Ovary (tissue), 9 donors: ENCODE results near the gene EFCAB14. TPM values are rescaled to one million over a fixed set of nuclear protein-coding genes. Genes with fewer than 3 reads are reported as not detected.

ENCODE experiments used
- DNase-seq, 5 donors: peaks; one replicate each; pipeline ENCODE4 v3.0.0-alpha.2; 2019 to 2020
- H3K27ac ChIP-seq, 2 donors: fragments of 200-600 bp; one replicate each; pipeline versions ENCODE4 v1.5.1 to v1.8.0; 2019 to 2022
- H3K27me3 ChIP-seq: fragments of 200-600 bp; one replicate; pipeline ENCODE4 v1.8.0; 2022
- H3K36me3 ChIP-seq: fragments of 200-600 bp; sonication (generic); one replicate; pipeline ENCODE4 v1.5.1; 2019
- H3K4me1 ChIP-seq: one replicate; pipeline ENCODE4 v1.8.1; 2013; ENCODE audit warnings: mild to moderate bottlenecking, moderate library complexity; ENCODE audit not compliant: insufficient read depth
- H3K4me3 ChIP-seq: fragments of 200-600 bp; sonication (generic); one replicate; pipeline ENCODE4 v1.5.1; 2017
- H3K9me3 ChIP-seq, 2 donors: fragments of 200-600 bp in 1 of 2; sonication (generic) in 1 of 2; one replicate each; pipeline versions ENCODE4 v1.5.1 to v1.8.1; 2013 to 2019; ENCODE audit warnings: mild to moderate bottlenecking in 1 of 2, moderate library complexity in 1 of 2
- EP300 ChIP-seq: sonication (generic); formaldehyde crosslinking; IDR thresholded peaks from one replicate; pipeline ENCODE4 v1.6.1; 2017; ENCODE audit warnings: antibody characterized with exemption
- POLR2A ChIP-seq: fragments of 450-650 bp; IDR thresholded peaks from one replicate; pipeline ENCODE4 v1.6.1; 2017; ENCODE audit warnings: antibody characterized with exemption, mild to moderate bottlenecking, moderate library complexity
- WGBS, 3 donors: extraction: QIAGEN DNeasy Blood & Tissue Kit in 1 of 3; methylation state at CpG; one replicate each; pipeline versions ENCODE4 v1.1.5 to v1.1.7; 2013 to 2017; 5-methylcytosine and 5-hydroxymethylcytosine counted together
- intact Hi-C, 4 donors: fragments of 100-400 bp; cut with DNase I; formaldehyde crosslinking; loops; one replicate each; pipeline versions ENCODE4 v1.11.0 to v1.15.1; 2022 to 2023
- polyA plus RNA-seq, 2 donors: library from polyadenylated mRNA; stranded (reverse); fragments of 200-250 nt in 1 of 2; fragments of 350-450 nt in 1 of 2; fragmentation: Illumina TruSeq in 1 of 2; extraction: RNeasy Lipid Tissue Mini Kit (QIAGEN cat#74804) in 1 of 2; gene quantifications; one replicate each; pipeline ENCODE4 v1.2.3, GENCODE V29; 2013 to 2014
- total RNA-seq, 7 donors: library from RNA; depleted of rRNA in 2 of 7; stranded (reverse); fragments of >200 nt in 2 of 7; fragmentation: NEBNext Ultra II Directional in 3 of 7; extraction: Animal tissue kit (Norgen Biotek cat#: 25700) in 3 of 7; gene quantifications; one replicate each; pipeline versions ENCODE4 v1.1.0 to v1.2.4, GENCODE V29; 2016 to 2023
- TF ChIP-seq, protein P1 (sequence below), 3 donors: fragments of 450-650 bp in 2 of 3; fragments of 200-600 bp in 1 of 3; IDR thresholded peaks; one replicate each; pipeline versions ENCODE4 v1.5.1 to v1.8.0; 2016 to 2022; ENCODE audit warnings: antibody characterized with exemption in 3 of 3, mild to moderate bottlenecking in 1 of 3
- donor health status: DM: no; HTN: no; CAD: no; lungs with moderate emphysema.
- donor health status: DM: no; HTN: no; CAD: no.
- donor health status: Bipolar disorder and iron deficiency.
- donor health status: DM: yes; HTN: yes; CAD: no.
- donor health status: DM: no; HTN: no; CAD: no.
- donor health status: DM: yes; HTN: yes; CAD: no.

The EFCAB14 gene
- total and polyA plus RNA-seq, 9 donors: 31.7 to 99.2 (median 77.4) TPM

DNA sequence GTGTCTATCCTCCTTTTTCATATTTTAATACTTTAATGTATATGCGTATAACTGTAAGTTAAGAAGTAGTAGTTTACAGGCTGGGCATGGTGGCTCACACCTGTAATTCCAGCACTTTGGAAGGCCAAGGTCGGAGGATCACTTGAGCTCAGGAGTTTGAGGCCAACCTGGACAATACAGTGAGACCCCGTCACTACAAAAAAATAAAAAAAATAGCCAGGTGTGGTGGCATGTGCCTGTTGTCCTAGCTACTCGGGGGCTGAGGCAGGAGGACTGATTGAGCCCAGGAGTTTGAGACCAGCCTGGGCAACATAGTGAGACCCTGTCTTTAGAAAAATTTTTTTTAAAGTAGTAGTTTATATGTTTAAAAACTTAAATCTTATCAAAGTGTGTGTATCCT lies 73.1 kb downstream of the EFCAB14 start:
- H3K36me3 ChIP-seq: no peaks in the 10 kb centered on the region
- intact Hi-C loops: no loop called here
- no peak for TF ChIP-seq POLR2A
- TF ChIP-seq EP300: no peak
- H3K9me3 ChIP-seq: peaks cover 0 to 9% of the 10 kb centered on the region in 2 donors
- H3K4me3 ChIP-seq: no peak overlapping the region
- no peaks in the 10 kb centered on the region for H3K27me3 ChIP-seq
- H3K27ac ChIP-seq: no peak overlapping the region
- H3K4me1 ChIP-seq: peaks cover 2% of the 10 kb centered on the region
- DNase-seq: no peak
- WGBS, 3 donors: 80 to 96% (median 95%) methylated on average over 4 of the region's 4 CpGs

DNA sequence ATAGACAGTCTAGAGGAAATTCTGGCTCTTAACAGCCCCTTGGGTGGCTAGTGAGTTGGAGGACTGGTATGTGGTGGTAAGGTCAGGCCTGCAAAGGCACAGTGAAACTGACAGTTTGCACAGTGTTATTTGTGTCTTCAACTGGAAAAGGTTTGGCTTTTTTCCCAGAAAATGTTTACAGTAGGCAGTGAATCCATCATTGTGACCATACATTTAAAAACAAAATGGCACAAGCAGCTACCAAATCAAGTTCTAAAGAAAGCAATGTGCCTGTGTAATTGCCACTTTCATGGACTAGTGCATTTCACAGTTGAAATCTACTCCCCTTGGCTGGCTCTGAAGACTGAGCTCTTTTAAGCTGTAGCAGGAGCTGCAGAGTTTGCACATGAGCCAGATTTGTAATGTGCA lies 75.5 kb downstream of the EFCAB14 start:
- Histone ChIP-seq H3K27ac (no peak overlapping the region), H3K9me3 (no peaks in the 10 kb centered on the region), H3K36me3 (no peaks in the 10 kb centered on the region), H3K4me3 (no peak overlapping the region), H3K4me1 (peaks cover 2% of the 10 kb centered on the region), H3K27me3 (no peaks in the 10 kb centered on the region)
- TF ChIP-seq, protein P1, sequence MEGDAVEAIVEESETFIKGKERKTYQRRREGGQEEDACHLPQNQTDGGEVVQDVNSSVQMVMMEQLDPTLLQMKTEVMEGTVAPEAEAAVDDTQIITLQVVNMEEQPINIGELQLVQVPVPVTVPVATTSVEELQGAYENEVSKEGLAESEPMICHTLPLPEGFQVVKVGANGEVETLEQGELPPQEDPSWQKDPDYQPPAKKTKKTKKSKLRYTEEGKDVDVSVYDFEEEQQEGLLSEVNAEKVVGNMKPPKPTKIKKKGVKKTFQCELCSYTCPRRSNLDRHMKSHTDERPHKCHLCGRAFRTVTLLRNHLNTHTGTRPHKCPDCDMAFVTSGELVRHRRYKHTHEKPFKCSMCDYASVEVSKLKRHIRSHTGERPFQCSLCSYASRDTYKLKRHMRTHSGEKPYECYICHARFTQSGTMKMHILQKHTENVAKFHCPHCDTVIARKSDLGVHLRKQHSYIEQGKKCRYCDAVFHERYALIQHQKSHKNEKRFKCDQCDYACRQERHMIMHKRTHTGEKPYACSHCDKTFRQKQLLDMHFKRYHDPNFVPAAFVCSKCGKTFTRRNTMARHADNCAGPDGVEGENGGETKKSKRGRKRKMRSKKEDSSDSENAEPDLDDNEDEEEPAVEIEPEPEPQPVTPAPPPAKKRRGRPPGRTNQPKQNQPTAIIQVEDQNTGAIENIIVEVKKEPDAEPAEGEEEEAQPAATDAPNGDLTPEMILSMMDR (IDR thresholded peaks at IDR 0.05): no peak
- TF ChIP-seq POLR2A: no peak
- TF ChIP-seq EP300: no peak
- no peak for DNase-seq
- intact Hi-C loops: no loop called here

DNA sequence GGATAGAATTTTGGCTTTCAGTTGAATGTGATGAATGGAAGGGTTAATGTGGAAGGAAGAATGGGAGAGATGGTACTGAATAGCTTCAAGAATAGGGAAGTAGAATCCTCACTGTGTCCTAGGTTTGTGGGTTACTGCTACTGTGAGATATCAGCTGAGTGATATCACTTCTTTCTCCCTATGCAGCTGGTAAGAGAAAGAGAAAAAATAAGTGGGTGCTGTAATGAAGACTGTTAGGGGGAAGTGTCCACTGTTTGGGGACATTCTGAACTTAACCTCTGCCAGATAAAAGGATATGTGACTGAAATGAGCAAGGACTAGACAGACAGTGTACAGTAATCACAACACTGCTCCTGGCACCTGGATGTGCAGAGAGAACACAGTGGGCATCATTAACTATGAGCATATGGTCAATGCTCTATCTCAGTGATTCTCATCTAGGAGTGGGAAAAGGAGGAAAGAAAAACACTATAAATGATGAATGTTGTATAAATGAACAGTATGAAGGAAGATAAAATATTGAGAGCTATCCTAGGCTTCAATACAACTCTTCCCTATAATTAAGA lies 76.7 kb downstream of the EFCAB14 start:
- H3K27me3 ChIP-seq: no peaks in the 10 kb centered on the region
- TF ChIP-seq POLR2A (no peak), EP300 (no peak)
- TF ChIP-seq, protein P1 (IDR thresholded peaks at IDR 0.05): no peak
- intact Hi-C loops: no loop called here
- no peak for DNase-seq
- H3K36me3 ChIP-seq: no peaks in the 10 kb centered on the region
- peaks cover 2% of the 10 kb centered on the region for H3K4me1 ChIP-seq
- H3K27ac ChIP-seq: no peak overlapping the region
- H3K9me3 ChIP-seq: no peaks in the 10 kb centered on the region
- H3K4me3 ChIP-seq: no peak overlapping the region

DNA sequence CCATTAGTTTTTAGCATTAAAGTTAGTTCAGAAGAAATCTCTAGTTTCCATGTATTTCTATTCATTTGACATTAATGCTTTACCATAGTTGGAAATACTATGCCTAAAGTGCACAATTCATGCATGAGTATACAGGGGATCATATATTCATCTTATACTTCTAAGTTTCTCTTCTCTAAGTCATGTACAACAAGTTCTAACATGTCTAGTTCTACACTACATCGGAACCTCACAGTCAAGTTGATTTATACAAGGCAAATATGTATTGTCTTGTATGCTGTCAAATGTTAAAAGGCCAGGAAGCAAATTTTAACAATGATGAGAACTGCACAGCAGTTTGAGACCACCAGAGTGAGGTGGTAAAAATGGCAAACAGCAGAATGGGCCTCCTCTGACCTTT lies 79.4 kb downstream of the EFCAB14 start:
- no peak for TF ChIP-seq POLR2A
- TF ChIP-seq, protein P1 (IDR thresholded peaks at IDR 0.05): no peak
- no peak for TF ChIP-seq EP300
- no peak overlapping the region for H3K27ac ChIP-seq
- no peaks in the 10 kb centered on the region for H3K27me3 ChIP-seq
- no peak for DNase-seq
- H3K4me1 ChIP-seq: peaks cover 2% of the 10 kb centered on the region
- intact Hi-C loops: no loop called here
- H3K36me3 ChIP-seq: no peaks in the 10 kb centered on the region
- H3K9me3 ChIP-seq: no peaks in the 10 kb centered on the region
- WGBS, 3 donors: 88 to 95% (median 91%) methylated on average over 1 of the region's 1 CpG
- H3K4me3 ChIP-seq: no peak overlapping the region

DNA sequence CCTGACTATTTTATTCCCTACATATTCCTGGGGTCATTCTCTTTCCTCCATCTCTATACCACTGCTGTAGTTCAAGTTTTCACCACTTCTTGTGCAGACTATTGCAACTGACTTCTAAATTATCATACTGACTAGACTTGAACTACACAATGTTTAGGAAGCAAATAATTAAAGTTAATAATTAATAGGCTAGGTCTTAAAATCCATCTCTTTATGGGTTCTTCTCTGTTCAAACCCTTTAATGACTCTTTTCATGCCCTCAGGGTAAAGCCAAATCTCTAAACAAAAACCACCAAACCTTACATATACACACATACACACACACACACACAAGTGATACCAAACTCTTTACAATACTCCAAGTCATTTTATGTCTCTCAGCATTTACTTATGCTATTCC lies 80.0 kb downstream of the EFCAB14 start:
- intact Hi-C loops: no loop called here
- Histone ChIP-seq H3K9me3 (no peaks in the 10 kb centered on the region), H3K4me3 (no peak overlapping the region), H3K4me1 (peaks cover 2% of the 10 kb centered on the region), H3K27ac (no peak overlapping the region), H3K27me3 (no peaks in the 10 kb centered on the region), H3K36me3 (no peaks in the 10 kb centered on the region)
- TF ChIP-seq EP300: no peak
- no peak for TF ChIP-seq POLR2A
- TF ChIP-seq, protein P1 (IDR thresholded peaks at IDR 0.05): no peak
- DNase-seq: no peak
